Mammary epithelial cell (primary cell): Measurements from ENCODE around the gene MAP3K4.

Experiments used
- CTCF ChIP-seq, 2 donors: IDR thresholded peaks in 1 of 2; conservative IDR thresholded peaks in 1 of 2; 2 replicates each; pipeline ENCODE4 v1.5.1; 2011 to 2012; ENCODE audit warnings: inconsistent platforms in 2 of 2, low read length in 2 of 2, mild to moderate bottlenecking in 2 of 2, control low read depth in 1 of 2, low read depth in 1 of 2; ENCODE audit not compliant: insufficient read depth in 1 of 2; ENCODE audit errors: extremely low read depth in 1 of 2
- EZH2 ChIP-seq: IDR thresholded peaks from 2 replicates; pipeline ENCODE4 v1.6.1; 2012; ENCODE audit warnings: low read length, inconsistent platforms, borderline replicate concordance

- TF ChIP-seq CTCF (conservative IDR thresholded peaks at IDR 0.05 in 1 of 2, IDR thresholded peaks at IDR 0.05 in 1 of 2; ENCODE audit: extremely low read depth in 1 of 2, insufficient read depth in 1 of 2, low read depth in 1 of 2, low read length in 2 of 2) (no peak), EZH2 (no peak)
Measured at GRCh38 chr6:160971171-160971570, 20.4 kb upstream of the MAP3K4 start.
